WTC11 (cell line): ENCODE data around the gene CLSTN2. TPM values are rescaled to one million over a fixed set of nuclear protein-coding genes. Genes with fewer than 3 reads are reported as not detected.

Experiments
- ATAC-seq: fragments of 200-7000 bp; cut with Tn5 transposase; 2 replicates; pipeline ENCODE4 v1.10.0; 2021; ENCODE audit warnings: mild to moderate bottlenecking, moderate library complexity
- CTCF ChIA-PET: fragments of 300-600 bp; sonication (Branson Sonifier 250); formaldehyde crosslinking; loops from one replicate; lab custom pipeline; 2021; ENCODE audit warnings: antibody characterized with exemption; lab: Charles Lee
- POLR2A ChIA-PET: fragments of 350-600 bp; sonication (Branson Sonifier 250); formaldehyde crosslinking; loops from one replicate; lab custom pipeline; 2021; ENCODE audit warnings: antibody characterized with exemption; lab: Charles Lee
- DNase-seq: peaks from one replicate; pipeline ENCODE4 v3.0.0; 2021; ENCODE audit warnings: low spot score
- H3K27ac Mint-ChIP-seq: 2 replicates; pipeline ENCODE4 v1.8.0; 2021; ENCODE audit warnings: mixed read lengths
- H3K27me3 Mint-ChIP-seq: 2 replicates; pipeline ENCODE4 v1.8.0; 2021; ENCODE audit warnings: low read depth, mild to moderate bottlenecking, moderate library complexity, mixed read lengths
- H3K36me3 Mint-ChIP-seq: 2 replicates; pipeline ENCODE4 v1.8.0; 2021; ENCODE audit warnings: mixed read lengths
- H3K4me1 Mint-ChIP-seq: 2 replicates; pipeline ENCODE4 v1.8.0; 2022; ENCODE audit warnings: mixed read lengths
- H3K4me3 Mint-ChIP-seq: 2 replicates; pipeline ENCODE4 v1.8.0; 2021; ENCODE audit warnings: mild to moderate bottlenecking, moderate library complexity, mixed read lengths
- H3K9me3 Mint-ChIP-seq: 2 replicates; pipeline ENCODE4 v1.8.0; 2021; ENCODE audit warnings: mixed read lengths
- AR ChIP-seq: fragments of 250-450 bp; sonication (Bioruptor Pico); IDR thresholded peaks from 2 replicates; pipeline ENCODE4 v1.9.0; 2021; ENCODE audit warnings: mild to moderate bottlenecking
- CREM ChIP-seq: sonication (generic); formaldehyde crosslinking; IDR thresholded peaks from 2 replicates; pipeline ENCODE4 v1.8.1; 2022; ENCODE audit warnings: mild to moderate bottlenecking, missing genetic modification reagents, moderate library complexity
- GRHL2 ChIP-seq: fragments of 250-450 bp; sonication (Bioruptor Pico); IDR thresholded peaks from 2 replicates; pipeline ENCODE4 v1.8.0; 2022; ENCODE audit warnings: mild to moderate bottlenecking, moderate library complexity; ENCODE audit not compliant: insufficient replicate concordance, severe bottlenecking
- IRF1 ChIP-seq: sonication (generic); formaldehyde crosslinking; IDR thresholded peaks from 2 replicates; pipeline ENCODE4 v1.8.0; 2023; ENCODE audit warnings: missing genetic modification reagents
- NFYB ChIP-seq: sonication (generic); formaldehyde crosslinking; conservative IDR thresholded peaks from 2 replicates; pipeline ENCODE4 v1.8.0; 2022; ENCODE audit warnings: low read depth, missing genetic modification reagents
- NR3C1 ChIP-seq: sonication (generic); formaldehyde crosslinking; conservative IDR thresholded peaks from 2 replicates; pipeline ENCODE4 v1.8.1; 2023; ENCODE audit warnings: low read depth, mild to moderate bottlenecking, missing genetic modification reagents
- SOX15 ChIP-seq: fragments of 250-450 bp; sonication (Bioruptor Pico); IDR thresholded peaks from 2 replicates; pipeline ENCODE4 v1.9.0; 2021; ENCODE audit warnings: mild to moderate bottlenecking
- TP53 ChIP-seq: sonication (generic); formaldehyde crosslinking; IDR thresholded peaks from 2 replicates; pipeline ENCODE4 v1.8.1; 2023; ENCODE audit warnings: mild to moderate bottlenecking, missing genetic modification reagents
- USF1 ChIP-seq: sonication (generic); formaldehyde crosslinking; IDR thresholded peaks from 2 replicates; pipeline ENCODE4 v1.8.0; 2022; ENCODE audit warnings: mild to moderate bottlenecking, missing genetic modification reagents
- USF2 ChIP-seq: sonication (generic); formaldehyde crosslinking; IDR thresholded peaks from 2 replicates; pipeline ENCODE4 v1.8.1; 2023; ENCODE audit warnings: mild to moderate bottlenecking, missing genetic modification reagents, moderate library complexity
- ZNF121 ChIP-seq: sonication (generic); formaldehyde crosslinking; IDR thresholded peaks from 2 replicates; pipeline ENCODE4 v1.8.0; 2023; ENCODE audit warnings: missing genetic modification reagents
- ZNF512 ChIP-seq: sonication (generic); formaldehyde crosslinking; IDR thresholded peaks from 2 replicates; pipeline ENCODE4 v1.8.1; 2022; ENCODE audit warnings: missing genetic modification reagents, borderline replicate concordance
- ZNF671 ChIP-seq: fragments of 250-450 bp; sonication (Bioruptor Pico); IDR thresholded peaks from 2 replicates; pipeline ENCODE4 v1.8.0; 2021; ENCODE audit warnings: mild to moderate bottlenecking
- ZSCAN18 ChIP-seq: fragments of 250-450 bp; sonication (Bioruptor Pico); IDR thresholded peaks from 2 replicates; pipeline ENCODE4 v2.1.2; 2022; ENCODE audit warnings: mild to moderate bottlenecking, moderate library complexity
- total RNA-seq: library from RNA; stranded (reverse); gene quantifications from 3 replicates; pipeline ENCODE4 v1.2.3, GENCODE V29; 2021
- TF ChIP-seq, protein P1 (sequence below): sonication (generic); formaldehyde crosslinking; IDR thresholded peaks from 2 replicates; pipeline ENCODE4 v1.8.0; 2022; ENCODE audit warnings: mild to moderate bottlenecking, missing genetic modification reagents
- TF ChIP-seq, protein P2 (sequence below): sonication (generic); formaldehyde crosslinking; IDR thresholded peaks from 2 replicates; pipeline ENCODE4 v1.8.1; 2022; ENCODE audit warnings: mild to moderate bottlenecking, moderate library complexity, missing genetic modification reagents
- TF ChIP-seq, protein P3 (sequence below): sonication (generic); formaldehyde crosslinking; IDR thresholded peaks from 2 replicates; pipeline ENCODE4 v1.8.1; 2023; ENCODE audit warnings: mild to moderate bottlenecking, missing genetic modification reagents

Gene CLSTN2
- total RNA-seq, 1 experiment from 2014 or later = 0.35 TPM

- TF ChIP-seq USF1 (CRISPR knock-in tag) = no peak
- no peak for TF ChIP-seq CREM (CRISPR knock-in tag)
Measured at GRCh38 chr3:140068494-140069017, 133.6 kb downstream of the CLSTN2 start (continued).

DNA sequence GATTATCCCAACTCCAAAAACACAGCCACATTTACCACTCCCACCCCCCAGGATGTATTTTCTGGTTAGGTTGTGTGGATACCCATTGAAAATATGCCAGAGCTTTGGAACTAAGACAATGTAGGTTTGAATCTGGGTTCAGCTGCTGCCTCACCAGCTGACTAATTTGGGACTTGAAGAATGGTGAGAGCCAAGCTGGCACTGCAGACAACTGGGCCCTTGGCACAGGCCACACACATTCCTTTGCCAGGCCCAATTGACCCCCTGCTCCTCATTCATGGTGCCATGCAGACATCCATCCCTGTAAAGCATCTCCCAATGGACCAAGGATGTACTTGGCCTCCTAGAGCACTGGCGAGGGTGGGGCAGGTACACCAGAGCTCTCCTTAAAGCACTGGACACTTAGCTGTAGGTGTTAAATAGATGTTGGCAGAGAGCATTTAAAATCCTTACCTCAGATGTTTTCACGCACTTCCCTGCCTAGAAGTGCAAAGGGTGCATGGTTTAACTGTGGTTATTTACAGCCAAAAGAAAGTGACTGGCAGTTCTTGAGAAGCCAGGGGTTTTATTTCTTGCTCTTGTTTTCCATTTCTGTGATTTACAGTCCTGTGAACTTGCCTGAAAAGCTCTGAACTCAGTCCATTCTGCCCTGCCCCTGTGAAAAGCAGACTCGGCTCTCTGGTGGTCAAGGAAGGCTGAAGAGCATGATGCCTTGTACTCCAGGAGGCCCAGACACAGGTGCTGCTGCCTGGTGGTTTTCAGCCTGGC, 138.5 kb downstream of the CLSTN2 start:
- Mint-ChIP-seq H3K27me3 (no peaks in the 10 kb centered on the region), H3K4me1 (peaks cover 3% of the 10 kb centered on the region), H3K9me3 (peaks cover 5% of the 10 kb centered on the region; the same call in 1 of the 2 replicates), H3K4me3 (no peak overlapping the region), H3K27ac (no peak overlapping the region), H3K36me3 (no peaks in the 10 kb centered on the region)
- ATAC-seq (no peak), DNase-seq (no peak)
- TF ChIP-seq AR (CRISPR knock-in tag) (no peak), ZNF121 (CRISPR knock-in tag) (no peak), SOX15 (no peak), NFYB (CRISPR knock-in tag) (no peak), GRHL2 (no peak), USF2 (CRISPR knock-in tag) (no peak), TP53 (no peak), ZNF512 (CRISPR knock-in tag) (no peak), ZNF671 (CRISPR knock-in tag) (no peak), IRF1 (CRISPR knock-in tag) (no peak), NR3C1 (CRISPR knock-in tag) (no peak), ZSCAN18 (no peak)
- TF ChIP-seq, protein P1, sequence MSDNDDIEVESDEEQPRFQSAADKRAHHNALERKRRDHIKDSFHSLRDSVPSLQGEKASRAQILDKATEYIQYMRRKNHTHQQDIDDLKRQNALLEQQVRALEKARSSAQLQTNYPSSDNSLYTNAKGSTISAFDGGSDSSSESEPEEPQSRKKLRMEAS (CRISPR knock-in tag) = no peak
- TF ChIP-seq, protein P2, sequence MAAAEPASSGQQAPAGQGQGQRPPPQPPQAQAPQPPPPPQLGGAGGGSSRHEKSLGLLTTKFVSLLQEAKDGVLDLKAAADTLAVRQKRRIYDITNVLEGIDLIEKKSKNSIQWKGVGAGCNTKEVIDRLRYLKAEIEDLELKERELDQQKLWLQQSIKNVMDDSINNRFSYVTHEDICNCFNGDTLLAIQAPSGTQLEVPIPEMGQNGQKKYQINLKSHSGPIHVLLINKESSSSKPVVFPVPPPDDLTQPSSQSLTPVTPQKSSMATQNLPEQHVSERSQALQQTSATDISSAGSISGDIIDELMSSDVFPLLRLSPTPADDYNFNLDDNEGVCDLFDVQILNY (CRISPR knock-in tag) = no peak
- TF ChIP-seq, protein P3, sequence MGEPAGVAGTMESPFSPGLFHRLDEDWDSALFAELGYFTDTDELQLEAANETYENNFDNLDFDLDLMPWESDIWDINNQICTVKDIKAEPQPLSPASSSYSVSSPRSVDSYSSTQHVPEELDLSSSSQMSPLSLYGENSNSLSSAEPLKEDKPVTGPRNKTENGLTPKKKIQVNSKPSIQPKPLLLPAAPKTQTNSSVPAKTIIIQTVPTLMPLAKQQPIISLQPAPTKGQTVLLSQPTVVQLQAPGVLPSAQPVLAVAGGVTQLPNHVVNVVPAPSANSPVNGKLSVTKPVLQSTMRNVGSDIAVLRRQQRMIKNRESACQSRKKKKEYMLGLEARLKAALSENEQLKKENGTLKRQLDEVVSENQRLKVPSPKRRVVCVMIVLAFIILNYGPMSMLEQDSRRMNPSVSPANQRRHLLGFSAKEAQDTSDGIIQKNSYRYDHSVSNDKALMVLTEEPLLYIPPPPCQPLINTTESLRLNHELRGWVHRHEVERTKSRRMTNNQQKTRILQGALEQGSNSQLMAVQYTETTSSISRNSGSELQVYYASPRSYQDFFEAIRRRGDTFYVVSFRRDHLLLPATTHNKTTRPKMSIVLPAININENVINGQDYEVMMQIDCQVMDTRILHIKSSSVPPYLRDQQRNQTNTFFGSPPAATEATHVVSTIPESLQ (CRISPR knock-in tag) = no peak
- CTCF ChIA-PET = no interaction called here
- POLR2A ChIA-PET = no interaction called here
